H1 (cell line): ENCODE data around the gene E2F1. TPM values are rescaled to one million over a fixed set of nuclear protein-coding genes. Genes with fewer than 3 reads are reported as not detected.

Experiments
- CTCF ChIA-PET: fragments of 300-600 bp; sonication (Branson Sonifier 250); formaldehyde crosslinking; loops from one replicate; lab custom pipeline; 2021; ENCODE audit not compliant: partially characterized antibody; lab: Charles Lee
- POLR2A ChIA-PET: fragments of 300-600 bp; sonication (Branson Sonifier 250); formaldehyde crosslinking; loops from one replicate; lab custom pipeline; 2021; ENCODE audit warnings: inconsistent platforms; ENCODE audit not compliant: partially characterized antibody; lab: Charles Lee
- DNase-seq, 2 experiments: peaks; one replicate each; pipeline versions ENCODE4 v3.0.0 to v3.0.0-alpha.2; 2010 to 2022; ENCODE audit warnings: low spot score in 2 of 2, low read depth in 1 of 2, mixed read lengths in 1 of 2
- FAIRE-seq: peaks from 2 replicates; lab custom pipeline; 2011; peaks lifted over from hg19 to GRCh38; lab: Jason Lieb, UNC
- H2AFZ ChIP-seq: 2 replicates; pipeline ENCODE4 v1.8.1; 2012; ENCODE audit warnings: low read length, inconsistent platforms
- H2AK5ac ChIP-seq: 2 replicates; pipeline ENCODE4 v1.6.1; 2013; ENCODE audit warnings: low read depth, low read length
- H2BK120ac ChIP-seq: replicated peaks from 2 replicates; pipeline ENCODE3; 2013; ENCODE audit warnings: low read depth, low read length, inconsistent platforms
- H2BK12ac ChIP-seq: 2 replicates; pipeline ENCODE4 v1.6.1; 2013; ENCODE audit warnings: low read depth, low read length
- H2BK15ac ChIP-seq: 2 replicates; pipeline ENCODE4 v1.6.1; 2013; ENCODE audit warnings: low read length
- H2BK20ac ChIP-seq: 2 replicates; pipeline ENCODE4 v1.6.1; 2013; ENCODE audit warnings: low read length
- H2BK5ac ChIP-seq: 2 replicates; pipeline ENCODE4 v1.6.1; 2013; ENCODE audit warnings: low read depth, low read length
- H3K14ac ChIP-seq: 2 replicates; pipeline ENCODE4 v1.6.1; 2013; ENCODE audit warnings: inconsistent platforms; ENCODE audit not compliant: insufficient read length
- H3K18ac ChIP-seq: 2 replicates; pipeline ENCODE4 v1.6.1; 2013; ENCODE audit warnings: low read length; ENCODE audit errors: extremely low read depth
- H3K23ac ChIP-seq: 2 replicates; pipeline ENCODE4 v1.6.1; 2013; ENCODE audit warnings: inconsistent platforms; ENCODE audit not compliant: insufficient read length
- H3K23me2 ChIP-seq: 2 replicates; pipeline ENCODE4 v1.6.1; 2013; ENCODE audit warnings: low read depth, low read length
- H3K27ac ChIP-seq: 2 replicates; pipeline ENCODE4 v1.6.1; 2011; ENCODE audit warnings: low read depth, low read length, inconsistent platforms
- H3K27me3 ChIP-seq, 4 experiments: replicated peaks in 1 of 4; 1 replicate in 1 of 4; 2 replicates in 3 of 4; pipeline versions ENCODE4 v1.6.1 to v1.8.1; 2011 to 2013; ENCODE audit warnings: low read length in 3 of 4, mild to moderate bottlenecking in 3 of 4, inconsistent platforms in 2 of 4, mixed read lengths in 2 of 4, moderate library complexity in 1 of 4; ENCODE audit not compliant: control insufficient read depth in 3 of 4, insufficient read depth in 3 of 4; ENCODE audit errors: extremely low read depth in 1 of 4
- H3K36me3 ChIP-seq, 4 experiments: 2 replicates each; pipeline versions ENCODE4 v1.6.1 to v1.8.1; 2011 to 2013; ENCODE audit warnings: mild to moderate bottlenecking in 4 of 4, low read length in 3 of 4, moderate library complexity in 2 of 4, control low read depth in 1 of 4, inconsistent platforms in 1 of 4; ENCODE audit not compliant: insufficient read depth in 4 of 4, control insufficient read depth in 2 of 4
- H3K4ac ChIP-seq: replicated peaks from 2 replicates; pipeline ENCODE3; 2013; ENCODE audit warnings: low read length, low read depth, mixed read lengths, inconsistent platforms; ENCODE audit not compliant: insufficient read length
- H3K4me1 ChIP-seq, 4 experiments: replicated peaks in 1 of 4; 1 replicate in 1 of 4; 2 replicates in 3 of 4; pipeline versions ENCODE4 v1.6.1 to v1.8.1; 2011 to 2013; ENCODE audit warnings: low read length in 3 of 4, inconsistent platforms in 2 of 4, mixed read lengths in 1 of 4; ENCODE audit not compliant: insufficient read depth in 4 of 4, control insufficient read depth in 3 of 4
- H3K4me2 ChIP-seq, 2 experiments: 2 replicates each; pipeline versions ENCODE4 v1.6.1 to v1.8.1; 2011 to 2013; ENCODE audit warnings: low read depth in 2 of 2, low read length in 2 of 2, control low read depth in 1 of 2, inconsistent platforms in 1 of 2, mild to moderate bottlenecking in 1 of 2; ENCODE audit not compliant: insufficient read depth in 1 of 2
- H3K4me3 ChIP-seq, 4 experiments: fragments of 200-600, 300-600 bp in 1 of 4; sonication (generic), shearing (Covaris generic), sonication (Bioruptor Twin) in 1 of 4; 2 replicates each; pipeline versions ENCODE4 v1.5.1 to v1.8.1; 2011 to 2016; ENCODE audit warnings: low read length in 4 of 4, low read depth in 3 of 4, control low read depth in 2 of 4, inconsistent platforms in 2 of 4, mild to moderate bottlenecking in 2 of 4, mixed read lengths in 1 of 4, moderate library complexity in 1 of 4; ENCODE audit not compliant: insufficient read depth in 2 of 4; ENCODE audit errors: extremely low read depth in 1 of 4
- H3K56ac ChIP-seq: replicated peaks from 2 replicates; pipeline ENCODE3; 2013; ENCODE audit warnings: low read depth, mild to moderate bottlenecking, mixed read lengths, low read length, inconsistent platforms; ENCODE audit not compliant: insufficient read length
- H3K79me1 ChIP-seq: 2 replicates; pipeline ENCODE4 v1.6.1; 2013; ENCODE audit warnings: low read depth, low read length, control low read depth
- H3K79me2 ChIP-seq, 2 experiments: 2 replicates each; pipeline versions ENCODE4 v1.6.1 to v1.8.1; 2012 to 2013; ENCODE audit warnings: low read length in 2 of 2, mild to moderate bottlenecking in 2 of 2, inconsistent platforms in 1 of 2; ENCODE audit not compliant: insufficient read depth in 2 of 2, control insufficient read depth in 1 of 2
- H3K9ac ChIP-seq, 4 experiments: replicated peaks in 1 of 4; 1 replicate in 1 of 4; 2 replicates in 3 of 4; pipeline versions ENCODE4 v1.6.1 to v1.8.1; 2011 to 2013; ENCODE audit warnings: low read depth in 3 of 4, low read length in 3 of 4, control low read depth in 2 of 4, mild to moderate bottlenecking in 2 of 4, moderate library complexity in 2 of 4, inconsistent platforms in 1 of 4; ENCODE audit errors: extremely low read depth in 1 of 4
- H3K9me3 ChIP-seq, 2 experiments: 2 replicates each; pipeline versions ENCODE4 v1.6.1 to v1.8.1; 2012 to 2013; ENCODE audit warnings: mild to moderate bottlenecking in 2 of 2, moderate library complexity in 2 of 2, control low read depth in 1 of 2, inconsistent platforms in 1 of 2, low read depth in 1 of 2, low read length in 1 of 2, mixed read lengths in 1 of 2; ENCODE audit not compliant: insufficient read depth in 2 of 2
- H4K20me1 ChIP-seq, 2 experiments: replicated peaks in 1 of 2; 2 replicates each; pipeline versions ENCODE3 to v1.8.1; 2011 to 2013; ENCODE audit warnings: inconsistent platforms in 2 of 2, low read length in 2 of 2, mild to moderate bottlenecking in 1 of 2; ENCODE audit not compliant: insufficient read depth in 2 of 2, control insufficient read depth in 1 of 2
- H4K5ac ChIP-seq: 2 replicates; pipeline ENCODE4 v1.6.1; 2013; ENCODE audit warnings: low read length, low read depth, mixed read lengths, inconsistent platforms; ENCODE audit not compliant: insufficient read length
- H4K8ac ChIP-seq: 2 replicates; pipeline ENCODE4 v1.8.0; 2013; ENCODE audit warnings: mild to moderate bottlenecking, moderate library complexity, low read length, inconsistent platforms; ENCODE audit not compliant: insufficient read depth; ENCODE audit errors: extremely low read depth
- H4K91ac ChIP-seq: replicated peaks from 2 replicates; pipeline ENCODE3; 2013; ENCODE audit warnings: low read length, mixed read lengths, inconsistent platforms; ENCODE audit not compliant: insufficient read length
- E2F6 ChIP-seq: IDR thresholded peaks from 2 replicates; pipeline ENCODE4 v1.6.1; 2012; ENCODE audit warnings: inconsistent platforms
- MAFK ChIP-seq: IDR thresholded peaks from 2 replicates; pipeline ENCODE4 v1.6.1; 2012; ENCODE audit warnings: low read depth, mild to moderate bottlenecking, improper control_type of control experiment, low read length
- TCF12 ChIP-seq: IDR thresholded peaks from 2 replicates; pipeline ENCODE4 v1.6.1; 2011; ENCODE audit warnings: low read depth, mild to moderate bottlenecking, low read length
- WGBS, 2 experiments: shearing (Covaris generic) in 1 of 2; methylation state at CpG; one replicate each; pipeline versions ENCODE4 v1.1.6 to v1.1.7; 2013 to 2015; ENCODE audit warnings: low lambda C conversion rate in 2 of 2, mixed read lengths in 2 of 2, inconsistent platforms in 1 of 2, low coverage in 1 of 2, missing lambda C conversion rate in 1 of 2; ENCODE audit not compliant: insufficient replicate concordance in 2 of 2, insufficient coverage in 1 of 2, insufficient read length in 1 of 2; ENCODE audit errors: extremely low coverage in 1 of 2, missing lambda C conversion rate in 1 of 2; 5-methylcytosine and 5-hydroxymethylcytosine counted together
- polyA plus RNA-seq, 7 experiments: library from polyadenylated mRNA; depleted of rRNA in 3 of 7; stranded (reverse) in 5 of 7; unstranded in 2 of 7; fragments of >200 nt in 5 of 7; fragments of 200-250 nt in 2 of 7; gene quantifications; 1 replicate in 5 of 7; 2 replicates in 1 of 7; 4 replicates in 1 of 7; pipeline versions ENCODE4 v1.2.1 to v1.2.3, GENCODE V29; 2011 to 2013; ENCODE audit warnings: missing spikeins in 2 of 7, mixed read lengths in 2 of 7
- total RNA-seq: library from RNA; stranded (reverse); fragmentation: NEBNext Ultra II Directional; extraction: Animal tissue kit (Norgen Biotek cat#: 25700); gene quantifications from 2 replicates; pipeline ENCODE4 v1.2.1, GENCODE V29; 2021

E2F1 gene
- total and polyA plus RNA-seq, 2 of the 8 experiments (the other 6 are each of a cell fraction or from before 2014, with no cell fraction given), result 33.4 to 35.8 TPM

- Histone ChIP-seq H4K5ac (no peak overlapping the region), H3K23me2 (peaks cover 9% of the 10 kb centered on the region), H2BK5ac (no peak overlapping the region), H2AFZ (no peak overlapping the region)
- TF ChIP-seq E2F6 (no peak), TCF12 (no peak), MAFK (no peak)
- TF ChIP-seq, all 59 proteins: peak for 0
- ChIA-PET CTCF (interaction anchor here (0.6 to 2.2 kb wide), 5 partner anchors 10 to 158 kb away, joined by 3 to 14 read pairs (median 4); partner anchors contain the start of gene ACTL10), POLR2A (interaction anchor here (1.1 to 14.0 kb wide), 5 partner anchors 9 to 211 kb away, joined by 3 to 245 read pairs (median 4); partner anchors contain the start of genes ACTL10, C20orf144, NECAB3 and PXMP4)
- Histone ChIP-seq H3K27me3 (no peaks in the 10 kb centered on the region), H3K4ac (no peak overlapping the region), H3K79me1 (peaks cover 19% of the 10 kb centered on the region), H2AK5ac (no peak overlapping the region), H2BK20ac (no peak overlapping the region), H4K8ac (no peak overlapping the region), H3K14ac (no peak overlapping the region), H3K79me2 (peaks cover 0 to 51% of the 10 kb centered on the region in 2 experiments; a peak in 3 of 4 replicates), H2BK15ac (no peak overlapping the region), H3K9me3 (no peaks in the 10 kb centered on the region), H3K56ac (no peak overlapping the region), H2BK12ac (no peak overlapping the region), H3K18ac (no peak overlapping the region), H3K4me2 (no peak overlapping the region), H3K27ac (no peak overlapping the region), H2BK120ac (no peak overlapping the region), H4K20me1 (peaks cover 19 to 58% of the 10 kb centered on the region in 2 experiments), H3K4me1 (peaks cover 4 to 20% (median 12%) of the 10 kb centered on the region in 4 experiments), H3K36me3 (peaks cover 19 to 38% (median 33%) of the 10 kb centered on the region in 4 experiments; a peak in 7 of 8 replicates), H3K4me3 (no peak overlapping the region), H4K91ac (no peak overlapping the region), H3K9ac (no peak overlapping the region), H3K23ac (no peak overlapping the region)
- DNase-seq (no peak), FAIRE-seq (no peak)
- WGBS, 2 experiments, result 96% methylated on average over 2 of the region's 2 CpGs; no CpG with 5 or more reads in 1 of the 2 experiments
These were observed 5.5 kb downstream of the E2F1 start for GRCh38 chr20:33680686-33681085.
